ENCODE data around the gene MIGA2.

DNA sequence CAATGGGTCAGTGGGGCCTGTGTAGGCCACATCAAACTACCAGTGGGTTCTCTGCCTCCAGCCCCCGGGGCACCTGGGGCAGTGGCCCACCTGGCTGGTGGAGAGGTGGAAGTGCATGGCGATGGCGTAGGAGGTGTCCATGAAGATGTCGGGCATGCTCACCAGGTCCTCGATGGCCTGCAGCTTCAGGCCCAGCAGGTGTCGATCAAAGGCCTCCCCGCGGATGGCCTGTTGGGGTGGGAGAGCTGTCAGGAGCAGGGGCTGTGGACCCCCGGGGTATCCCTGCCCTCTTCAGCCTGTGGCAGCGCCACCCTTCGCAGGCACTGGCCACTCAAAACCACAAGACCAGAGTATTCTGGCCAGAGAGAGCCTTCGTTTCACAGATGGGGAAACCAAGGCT, 59.5 kb downstream of the MIGA2 start:
- TF ChIP-seq POLR2A (IDR thresholded peaks at IDR 0.05; ENCODE audit: low read length) (no peak), GATA1 (IDR thresholded peaks at IDR 0.05; ENCODE audit: low read depth, low read length) (no peak)
